DOHH2 (cell line): ENCODE data around the gene MAPK7.

Source experiments
- H3F3A ChIP-seq: fragments of 200-600 bp; sonication (generic), shearing (Covaris generic); 2 replicates; pipeline ENCODE4 v1.6.0; 2016; ENCODE audit warnings: antibody characterized with exemption, mild to moderate bottlenecking; ENCODE audit not compliant: control insufficient read depth, insufficient read depth
- H3K27ac ChIP-seq: fragments of 200-600 bp; sonication (generic); 2 replicates; pipeline ENCODE4 v1.5.1; 2014; ENCODE audit warnings: low read depth, mild to moderate bottlenecking, low read length, moderate library complexity
- H3K27me3 ChIP-seq: fragments of 200-600 bp; sonication (generic); 2 replicates; pipeline ENCODE4 v1.6.1; 2014; ENCODE audit warnings: mild to moderate bottlenecking, low read length, mixed read lengths; ENCODE audit not compliant: control insufficient read depth
- H3K36me3 ChIP-seq: fragments of 200-600 bp; sonication (generic); 2 replicates; pipeline ENCODE4 v1.6.1; 2014; ENCODE audit warnings: mild to moderate bottlenecking, low read length, moderate library complexity, mixed read lengths; ENCODE audit not compliant: control insufficient read depth
- H3K4me1 ChIP-seq: fragments of 200-600 bp; sonication (generic); 2 replicates; pipeline ENCODE4 v1.6.1; 2014; ENCODE audit warnings: mild to moderate bottlenecking, low read length, mixed read lengths; ENCODE audit not compliant: control insufficient read depth
- H3K4me2 ChIP-seq: fragments of 200-600 bp; sonication (generic); 2 replicates; pipeline ENCODE4 v1.6.0; 2014; ENCODE audit warnings: mild to moderate bottlenecking, low read length, moderate library complexity
- H3K4me3 ChIP-seq: fragments of 200-600 bp; sonication (generic); 2 replicates; pipeline ENCODE4 v1.5.1; 2014; ENCODE audit warnings: mild to moderate bottlenecking, low read length, mixed read lengths
- H3K79me2 ChIP-seq: fragments of 200-600 bp; sonication (generic); 2 replicates; pipeline ENCODE4 v1.6.1; 2014; ENCODE audit warnings: mild to moderate bottlenecking, low read length, mixed read lengths; ENCODE audit not compliant: control insufficient read depth
- H3K9me2 ChIP-seq: fragments of 200-600 bp; sonication (generic); replicated peaks from 2 replicates; pipeline ENCODE4 v1.6.1; 2014; ENCODE audit warnings: mild to moderate bottlenecking, low read length, mixed read lengths; ENCODE audit not compliant: control insufficient read depth
- H3K9me3 ChIP-seq: fragments of 200-600 bp; sonication (generic); 2 replicates; pipeline ENCODE4 v1.6.1; 2014; ENCODE audit warnings: antibody characterized with exemption, low read length, mixed read lengths; ENCODE audit not compliant: control insufficient read depth, insufficient read depth
- H4K20me1 ChIP-seq: fragments of 200-600 bp; sonication (generic); 2 replicates; pipeline ENCODE4 v1.6.0; 2014; ENCODE audit warnings: low read depth, mild to moderate bottlenecking, antibody characterized with exemption, low read length, moderate library complexity; ENCODE audit not compliant: control insufficient read depth, insufficient read depth
- CTCF ChIP-seq: fragments of 200-600 bp; sonication (generic); IDR thresholded peaks from one replicate; pipeline ENCODE4 v1.5.1; 2014; ENCODE audit warnings: antibody characterized with exemption, mild to moderate bottlenecking, low read depth, low read length; ENCODE audit not compliant: poor library complexity, severe bottlenecking
- EZH2phosphoT487 ChIP-seq: fragments of 200-600 bp; sonication (generic); IDR thresholded peaks from 2 replicates; pipeline ENCODE4 v1.6.1; 2017; ENCODE audit warnings: borderline replicate concordance, mild to moderate bottlenecking, antibody characterized with exemption, low read length, moderate library complexity, mixed read lengths

The MAPK7 gene

DNA sequence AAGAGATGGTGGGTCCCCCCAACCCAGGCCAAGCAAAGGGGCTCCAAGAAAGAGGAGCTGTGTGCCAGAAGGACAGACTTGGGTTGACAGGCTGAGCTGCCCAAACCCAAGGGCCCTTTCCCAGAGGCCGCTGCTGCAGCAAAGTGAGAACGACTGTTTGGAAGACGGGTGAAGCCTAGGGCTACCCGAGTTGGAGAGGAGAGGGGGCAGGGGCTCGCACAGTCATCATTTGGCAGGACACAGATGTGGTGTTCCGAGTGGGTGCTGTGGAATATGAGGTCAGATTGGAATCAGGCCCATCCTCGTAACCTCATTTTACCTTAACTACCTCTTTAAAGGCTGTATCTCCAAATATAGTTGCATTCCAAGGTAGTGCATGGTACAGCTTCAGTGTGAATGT lies 14.0 kb downstream of the MAPK7 start:
- H3K36me3 ChIP-seq, result no peaks in the 10 kb centered on the region
- H3K27me3 ChIP-seq, result peaks cover 44% of the 10 kb centered on the region
- no peaks in the 10 kb centered on the region for H3K79me2 ChIP-seq
- 0 out of 2 replicates have a peak, but pooled peaks cover 2% of the 10 kb centered on the region for H3K4me1 ChIP-seq
- no peak overlapping the region for H3K4me3 ChIP-seq
- no peak overlapping the region for H3K27ac ChIP-seq
- H3K4me2 ChIP-seq, result no peak overlapping the region
- TF ChIP-seq CTCF (no peak), EZH2phosphoT487 (no peak)
- H3K9me2 ChIP-seq, result no peaks in the 10 kb centered on the region
- no peaks in the 10 kb centered on the region for H4K20me1 ChIP-seq
- H3F3A ChIP-seq, result no peaks in the 10 kb centered on the region
- H3K9me3 ChIP-seq, result no peaks in the 10 kb centered on the region

- Histone ChIP-seq H3K27ac (no peak overlapping the region), H3K9me3 (no peaks in the 10 kb centered on the region), H3F3A (no peaks in the 10 kb centered on the region), H3K27me3 (peaks cover 19% of the 10 kb centered on the region), H4K20me1 (no peaks in the 10 kb centered on the region), H3K36me3 (no peaks in the 10 kb centered on the region), H3K4me3 (no peak overlapping the region), H3K4me2 (no peak overlapping the region), H3K9me2 (no peaks in the 10 kb centered on the region), H3K79me2 (no peaks in the 10 kb centered on the region), H3K4me1 (no peaks in the 10 kb centered on the region)
- TF ChIP-seq EZH2phosphoT487 (no peak), CTCF (no peak)
These were observed 19.3 kb downstream of the MAPK7 start for GRCh38 chr17:19397556-19398041.

DNA sequence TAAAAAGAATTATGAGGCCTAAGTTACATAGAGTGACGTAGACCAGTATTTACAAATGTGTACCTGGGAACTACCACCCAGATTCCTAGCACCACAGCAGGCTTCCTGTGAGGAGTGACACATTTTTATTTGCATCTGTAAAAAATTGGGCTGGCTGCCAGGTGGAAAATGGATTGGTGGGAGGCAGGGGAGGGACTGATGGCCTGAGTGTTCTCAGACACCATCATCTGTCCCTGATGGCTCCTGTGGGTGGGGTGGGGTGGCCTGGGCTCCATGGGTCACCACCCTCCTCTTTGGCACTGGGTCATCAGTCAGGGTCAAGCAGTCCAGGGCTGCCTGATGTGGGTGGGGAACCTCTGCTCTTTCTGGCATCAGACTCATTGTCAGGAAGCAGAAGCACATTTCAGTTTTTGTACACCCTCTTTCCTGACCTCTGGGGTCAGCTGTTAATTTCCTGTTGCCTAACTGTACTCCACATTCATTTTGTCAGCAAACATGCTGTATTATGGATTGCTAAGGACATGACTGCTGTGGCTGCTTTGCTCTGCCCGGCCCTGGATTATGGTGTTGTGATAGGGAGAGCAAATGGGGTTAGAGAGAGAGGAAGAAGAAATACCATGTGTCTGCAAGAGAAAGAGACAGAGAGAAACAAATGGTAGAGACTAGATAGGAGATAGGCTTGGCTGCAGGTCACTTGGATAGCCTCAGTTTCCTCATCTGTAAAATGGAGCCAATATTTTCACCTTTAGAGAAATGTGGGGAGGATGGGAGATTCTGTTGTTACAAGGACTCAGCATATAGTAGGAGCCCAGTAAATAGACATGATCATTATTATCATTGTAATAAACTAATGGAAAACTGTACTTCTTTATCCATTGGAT lies 20.2 kb downstream of the MAPK7 start:
- Histone ChIP-seq H3F3A (no peaks in the 10 kb centered on the region), H3K4me2 (no peak overlapping the region), H3K9me3 (no peaks in the 10 kb centered on the region), H3K27ac (no peak overlapping the region), H4K20me1 (no peaks in the 10 kb centered on the region), H3K9me2 (no peaks in the 10 kb centered on the region), H3K79me2 (no peaks in the 10 kb centered on the region), H3K4me1 (no peaks in the 10 kb centered on the region), H3K4me3 (no peak overlapping the region), H3K36me3 (no peaks in the 10 kb centered on the region), H3K27me3 (peaks cover 14% of the 10 kb centered on the region)
- no peak for TF ChIP-seq CTCF
- TF ChIP-seq EZH2phosphoT487, result no peak
